ENCODE data around the gene CA12.

CA12 gene

GRCh38 chr15:63390689-63391088 is 9.0 kb upstream of the CA12 start:
- H3K27me3 Mint-ChIP-seq, result peaks cover 20% of the 10 kb centered on the region
- ATAC-seq, result no peak
- H3K4me3 Mint-ChIP-seq, result no peak overlapping the region
- DNase-seq, result no peak
- H3K36me3 Mint-ChIP-seq (ENCODE audit: low read depth), result no peaks in the 10 kb centered on the region
- H3K27ac Mint-ChIP-seq, result no peak overlapping the region
- peaks cover 8% of the 10 kb centered on the region for H3K4me1 Mint-ChIP-seq
- H3K9me3 Mint-ChIP-seq, result no peaks in the 10 kb centered on the region

GRCh38 chr15:63389902-63390670 is 8.4 kb upstream of the CA12 start:
- Mint-ChIP-seq H3K27me3 (peaks cover 20% of the 10 kb centered on the region), H3K4me3 (no peak overlapping the region), H3K9me3 (no peaks in the 10 kb centered on the region), H3K4me1 (peaks cover 6% of the 10 kb centered on the region), H3K36me3 (ENCODE audit: low read depth) (no peaks in the 10 kb centered on the region), H3K27ac (no peak overlapping the region)
- ATAC-seq (no peak), DNase-seq (no peak)

GRCh38 chr15:63388511-63388910 is 6.9 kb upstream of the CA12 start:
- H3K9me3 Mint-ChIP-seq, result no peaks in the 10 kb centered on the region
- ATAC-seq, result no peak
- H3K27me3 Mint-ChIP-seq, result peaks cover 32% of the 10 kb centered on the region
- H3K4me3 Mint-ChIP-seq, result no peak overlapping the region
- H3K4me1 Mint-ChIP-seq, result peaks cover 11% of the 10 kb centered on the region
- no peak for DNase-seq
- H3K36me3 Mint-ChIP-seq (ENCODE audit: low read depth), result no peaks in the 10 kb centered on the region
- no peak overlapping the region for H3K27ac Mint-ChIP-seq

GRCh38 chr15:63387748-63388493 is 6.3 kb upstream of the CA12 start:
- Mint-ChIP-seq H3K36me3 (ENCODE audit: low read depth) (no peaks in the 10 kb centered on the region), H3K4me1 (peaks cover 17% of the 10 kb centered on the region), H3K9me3 (no peaks in the 10 kb centered on the region), H3K27me3 (peaks cover 38% of the 10 kb centered on the region), H3K27ac (no peak overlapping the region), H3K4me3 (no peak overlapping the region)
- no peak for DNase-seq
- no peak for ATAC-seq

- no peak for ATAC-seq
- H3K4me1 Mint-ChIP-seq, result peaks cover 21% of the 10 kb centered on the region
- H3K4me3 Mint-ChIP-seq, result no peak overlapping the region
- no peak for DNase-seq
- H3K36me3 Mint-ChIP-seq (ENCODE audit: low read depth), result no peaks in the 10 kb centered on the region
- no peak overlapping the region for H3K27ac Mint-ChIP-seq
- peaks cover 51% of the 10 kb centered on the region for H3K27me3 Mint-ChIP-seq
- H3K9me3 Mint-ChIP-seq, result no peaks in the 10 kb centered on the region
These were observed 4.4 kb upstream of the CA12 start for GRCh38 chr15:63385911-63386531.

GRCh38 chr15:63384906-63385305 is 3.3 kb upstream of the CA12 start:
- peaks cover 61% of the 10 kb centered on the region for H3K27me3 Mint-ChIP-seq
- no peak for DNase-seq

GRCh38 chr15:63382966-63383710 is 1.5 kb upstream of the CA12 start:
- DNase-seq (no peak), ATAC-seq (peak; percentile 41)
- no peaks in the 10 kb centered on the region for H3K9me3 Mint-ChIP-seq
- peaks cover 27% of the 10 kb centered on the region for H3K4me1 Mint-ChIP-seq
- peaks cover 72% of the 10 kb centered on the region for H3K27me3 Mint-ChIP-seq
- H3K27ac Mint-ChIP-seq, result no peak overlapping the region
- no peak overlapping the region for H3K4me3 Mint-ChIP-seq
- H3K36me3 Mint-ChIP-seq (ENCODE audit: low read depth), result no peaks in the 10 kb centered on the region

More at GRCh38 chr15:63384906-63385305, 3.3 kb upstream of the CA12 start:
- Mint-ChIP-seq H3K4me1 (peaks cover 27% of the 10 kb centered on the region), H3K36me3 (ENCODE audit: low read depth) (no peaks in the 10 kb centered on the region), H3K4me3 (no peak overlapping the region), H3K9me3 (no peaks in the 10 kb centered on the region), H3K27ac (no peak overlapping the region)
- no peak for ATAC-seq

GRCh38 chr15:63380808-63381282 is 801 bp downstream of the CA12 start:
- Mint-ChIP-seq H3K9me3 (no peaks in the 10 kb centered on the region), H3K4me1 (peaks cover 34% of the 10 kb centered on the region), H3K4me3 (peak overlapping the region; percentile 59), H3K36me3 (ENCODE audit: low read depth) (no peaks in the 10 kb centered on the region), H3K27me3 (peaks cover 78% of the 10 kb centered on the region), H3K27ac (no peak overlapping the region)
- DNase-seq, result no peak
- no peak for ATAC-seq

GRCh38 chr15:63380151-63380807 is 1.4 kb downstream of the CA12 start:
- ATAC-seq (no peak), DNase-seq (no peak)
- H3K4me3 Mint-ChIP-seq, result no peak overlapping the region
- H3K27ac Mint-ChIP-seq, result peak overlapping the region; percentile 50
- H3K4me1 Mint-ChIP-seq, result peaks cover 40% of the 10 kb centered on the region
- no peaks in the 10 kb centered on the region for H3K36me3 Mint-ChIP-seq (ENCODE audit: low read depth)
- peaks cover 75% of the 10 kb centered on the region for H3K27me3 Mint-ChIP-seq
- H3K9me3 Mint-ChIP-seq, result no peaks in the 10 kb centered on the region

GRCh38 chr15:63379492-63380150 is 2.0 kb downstream of the CA12 start:
- Mint-ChIP-seq H3K27ac (peak overlapping the region; percentile 50), H3K27me3 (peaks cover 72% of the 10 kb centered on the region), H3K4me1 (peaks cover 47% of the 10 kb centered on the region), H3K9me3 (no peaks in the 10 kb centered on the region), H3K4me3 (no peak overlapping the region), H3K36me3 (ENCODE audit: low read depth) (no peaks in the 10 kb centered on the region)
- DNase-seq (no peak), ATAC-seq (no peak)

- Mint-ChIP-seq H3K4me1 (peaks cover 50% of the 10 kb centered on the region), H3K36me3 (ENCODE audit: low read depth) (no peaks in the 10 kb centered on the region), H3K4me3 (no peak overlapping the region), H3K9me3 (no peaks in the 10 kb centered on the region), H3K27ac (no peak overlapping the region), H3K27me3 (peaks cover 68% of the 10 kb centered on the region)
- DNase-seq (no peak), ATAC-seq (no peak)
These were observed 2.7 kb downstream of the CA12 start for GRCh38 chr15:63378946-63379345.

GRCh38 chr15:63374686-63375520 is 6.7 kb downstream of the CA12 start:
- peak overlapping the region; percentile 71 for H3K27ac Mint-ChIP-seq
- H3K4me1 Mint-ChIP-seq, result peaks cover 41% of the 10 kb centered on the region
- H3K9me3 Mint-ChIP-seq, result no peaks in the 10 kb centered on the region
- DNase-seq (peak; percentile 52), ATAC-seq (peak; percentile 62)
- H3K36me3 Mint-ChIP-seq (ENCODE audit: low read depth), result no peaks in the 10 kb centered on the region
- H3K27me3 Mint-ChIP-seq, result peaks cover 33% of the 10 kb centered on the region
- H3K4me3 Mint-ChIP-seq, result peak overlapping the region; percentile 37

Measured in activated naive CD8-positive, alpha-beta T cell treated with anti-CD3 and anti-CD28 coated beads, Interleukin-2, amount 50 U/mL, for 24 hours (primary cell).